Thoracic aorta (tissue), 2 donors: ENCODE results near the gene FILIP1. TPM values are rescaled to one million over a fixed set of nuclear protein-coding genes. Genes with fewer than 3 reads are reported as not detected.
"Not testable (repeated sequence)": the region's sequence is repeated elsewhere in the genome, so short reads cannot be mapped to it uniquely, and the experiment has no call there.

Experiments used
- ATAC-seq: fragments of 150-250 bp; one replicate; pipeline ENCODE4 v1.8.0; 2017; ENCODE audit warnings: low read depth; ENCODE audit not compliant: insufficient number of reproducible peaks, low FRiP score
- DNase-seq: peaks from one replicate; pipeline ENCODE4 v3.0.0-alpha.2; 2020; ENCODE audit warnings: low spot score
- H3K27ac ChIP-seq, 2 donors: fragments of 200-600 bp; sonication (generic); 1 replicate in 1 of 2; 2 replicates in 1 of 2; pipeline ENCODE4 v1.5.1; 2016; ENCODE audit warnings: mild to moderate bottlenecking in 2 of 2, moderate library complexity in 2 of 2
- H3K27me3 ChIP-seq: fragments of 200-600 bp; sonication (generic); replicated peaks from 2 replicates; pipeline ENCODE4 v1.6.0; 2016; ENCODE audit warnings: mild to moderate bottlenecking; ENCODE audit not compliant: insufficient read depth
- H3K36me3 ChIP-seq: fragments of 200-600 bp; sonication (generic); one replicate; pipeline ENCODE4 v1.5.1; 2016
- H3K4me1 ChIP-seq, 2 donors: fragments of 200-600 bp; sonication (generic); 1 replicate in 1 of 2; 2 replicates in 1 of 2; pipeline versions ENCODE4 v1.5.1 to v1.6.0; 2016; ENCODE audit warnings: low read depth in 2 of 2, mild to moderate bottlenecking in 1 of 2; ENCODE audit not compliant: control insufficient read depth in 1 of 2
- H3K4me3 ChIP-seq: fragments of 200-600 bp; sonication (generic); 2 replicates; pipeline ENCODE4 v1.5.1; 2016; ENCODE audit warnings: mild to moderate bottlenecking
- H3K9me3 ChIP-seq: fragments of 200-600 bp; sonication (generic); 2 replicates; pipeline ENCODE4 v1.5.1; 2016
- CTCF ChIP-seq: fragments of 200-600 bp; sonication (generic); IDR thresholded peaks from one replicate; pipeline ENCODE4 v1.5.1; 2019; ENCODE audit warnings: antibody characterized with exemption
- total RNA-seq, 2 donors: library from RNA; depleted of rRNA; stranded (reverse); fragments of >200 nt; gene quantifications; one replicate each; pipeline versions ENCODE4 v1.1.0 to v1.2.3, GENCODE V29; 2016

The FILIP1 gene
- total RNA-seq, 2 donors from 2014 or later, result 23.4 to 43.8 TPM

DNA sequence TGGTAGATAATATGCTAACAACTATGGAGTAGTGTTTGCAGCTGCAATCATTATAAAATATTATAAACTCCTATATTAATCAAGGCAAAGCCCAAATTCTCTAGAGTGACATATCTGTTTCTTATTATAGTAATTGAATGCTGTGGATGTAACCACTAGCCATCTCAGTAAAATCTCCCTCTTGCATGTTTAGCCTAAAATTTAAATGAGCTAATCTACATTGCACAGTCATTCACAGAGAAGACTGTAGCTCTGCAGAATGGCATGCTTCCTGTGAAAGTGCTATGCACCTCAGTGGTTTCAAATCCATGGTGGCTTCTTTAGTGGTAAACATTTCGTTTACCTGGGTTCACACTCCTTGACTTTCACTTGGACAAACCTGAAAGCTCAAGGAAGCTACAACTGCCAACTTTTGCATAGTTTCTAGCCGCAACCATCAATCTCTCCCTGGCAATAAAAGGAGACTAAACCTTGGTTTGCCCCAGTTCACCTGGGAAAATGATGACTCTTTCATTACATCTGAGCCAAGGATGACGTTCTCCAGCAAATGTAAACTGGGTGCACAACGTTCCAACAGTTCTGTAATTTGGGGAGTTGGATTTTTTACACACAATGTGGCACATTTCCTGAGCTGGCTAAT lies 47.2 kb downstream of the FILIP1 start:
- Histone ChIP-seq H3K4me1 (peaks cover 18 to 45% of the 10 kb centered on the region in 2 donors), H3K27ac (peak overlapping the region; percentile 10 to 64), H3K36me3 (no peaks in the 10 kb centered on the region), H3K9me3 (no peaks in the 10 kb centered on the region), H3K27me3 (no peaks in the 10 kb centered on the region), H3K4me3 (peak overlapping the region; percentile 30)
- ATAC-seq (no peak), DNase-seq (no peak)
- TF ChIP-seq CTCF, result no peak

DNA sequence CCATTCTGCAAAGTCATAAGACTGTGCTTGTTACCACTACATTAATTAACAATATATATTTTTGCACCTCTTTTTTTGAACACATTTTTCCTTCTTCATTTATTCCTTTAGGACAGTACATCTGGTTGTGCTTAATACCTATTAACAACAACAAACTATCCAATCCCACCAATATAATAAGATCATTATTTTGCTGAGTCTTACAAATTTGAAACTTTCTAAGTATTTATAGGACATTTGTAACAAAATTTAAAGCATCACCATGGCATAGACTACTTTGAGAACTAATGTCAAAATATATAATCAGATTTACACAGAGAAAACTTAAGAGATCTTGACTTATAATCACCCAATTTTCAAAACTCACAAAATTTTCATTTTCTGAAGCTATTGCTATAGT lies 47.9 kb downstream of the FILIP1 start:
- Histone ChIP-seq H3K4me3 (no peak overlapping the region), H3K4me1 (peaks cover 18 to 45% of the 10 kb centered on the region in 2 donors), H3K27ac (peak overlapping the region in 1 of 2 donors; percentile 58), H3K27me3 (no peaks in the 10 kb centered on the region), H3K36me3 (no peaks in the 10 kb centered on the region), H3K9me3 (no peaks in the 10 kb centered on the region)
- DNase-seq, result no peak
- TF ChIP-seq CTCF, result no peak
- ATAC-seq, result no peak

DNA sequence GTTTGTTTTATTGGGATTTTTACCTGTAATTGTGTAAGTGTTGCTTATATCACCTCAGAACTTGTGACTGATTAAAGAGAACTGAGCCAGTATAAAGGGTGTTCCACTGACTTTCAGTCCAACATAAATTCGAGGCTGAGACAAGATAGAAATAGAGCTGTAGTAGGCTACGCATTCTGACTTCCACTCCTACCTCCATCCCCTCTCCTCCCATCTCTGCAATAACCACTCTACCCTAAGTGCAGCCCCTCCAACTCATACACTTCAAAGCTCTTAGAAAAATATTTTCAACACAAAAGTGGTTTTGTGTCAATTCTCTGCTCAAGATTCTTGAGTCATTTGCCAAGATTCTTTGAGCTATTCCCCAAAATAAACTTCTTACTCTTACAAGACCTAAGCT lies 48.7 kb downstream of the FILIP1 start:
- Histone ChIP-seq H3K27me3 (no peaks in the 10 kb centered on the region), H3K36me3 (no peaks in the 10 kb centered on the region), H3K27ac (peak overlapping the region in 1 of 2 donors; percentile 58), H3K9me3 (no peaks in the 10 kb centered on the region), H3K4me1 (peaks cover 19 to 42% of the 10 kb centered on the region in 2 donors), H3K4me3 (no peak overlapping the region)
- DNase-seq (no peak), ATAC-seq (no peak)
- TF ChIP-seq CTCF, result no peak

- not testable (repeated sequence) for H3K27me3 ChIP-seq, ATAC-seq, H3K9me3 ChIP-seq, DNase-seq, H3K4me3 ChIP-seq, H3K36me3 ChIP-seq, H3K27ac ChIP-seq
- peaks cover 31 to 50% of the 10 kb centered on the region in 2 donors for H3K4me1 ChIP-seq
Observed at GRCh38 chr6:75441883-75442282, 51.7 kb downstream of the FILIP1 start.

- H3K4me1 ChIP-seq, result peaks cover 35 to 50% of the 10 kb centered on the region in 2 donors
- H3K36me3 ChIP-seq, H3K27me3 ChIP-seq, ATAC-seq, H3K4me3 ChIP-seq, DNase-seq, H3K9me3 ChIP-seq, H3K27ac ChIP-seq: not testable (repeated sequence)
Observed at GRCh38 chr6:75441479-75441878, 52.1 kb downstream of the FILIP1 start.

GRCh38 chr6:75438442-75439116 lies 55.0 kb downstream of the FILIP1 start:
- no peak overlapping the region for H3K4me3 ChIP-seq
- DNase-seq (no peak), ATAC-seq (no peak)
- TF ChIP-seq CTCF, result no peak
- no peaks in the 10 kb centered on the region for H3K27me3 ChIP-seq
- peaks cover 27 to 44% of the 10 kb centered on the region in 2 donors for H3K4me1 ChIP-seq
- H3K36me3 ChIP-seq, result no peaks in the 10 kb centered on the region
- no peaks in the 10 kb centered on the region for H3K9me3 ChIP-seq
- peak overlapping the region; percentile 30 to 58 for H3K27ac ChIP-seq
